IPS-18c (cell line): ENCODE data around the gene MSANTD7.
"Not testable (repeated sequence)": the region's sequence is repeated elsewhere in the genome, so short reads cannot be mapped to it uniquely, and the experiment has no call there.

Experiments
- H3K4me3 ChIP-seq: 2 replicates; pipeline ENCODE4 v1.7.0; 2013; ENCODE audit warnings: low read depth, mild to moderate bottlenecking, low read length, moderate library complexity; ENCODE audit not compliant: insufficient read depth
- H3K9me3 ChIP-seq: one replicate; pipeline ENCODE4 v1.6.1; 2013; ENCODE audit warnings: mild to moderate bottlenecking, low read length, moderate library complexity; ENCODE audit not compliant: control insufficient read depth, insufficient read depth

MSANTD7 gene

GRCh38 chr10:14826076-14826829 lies 11.9 kb upstream of the MSANTD7 start:
- Histone ChIP-seq H3K9me3 (no peaks in the 10 kb centered on the region), H3K4me3 (no peak overlapping the region)

- Histone ChIP-seq H3K4me3 (no peak overlapping the region), H3K9me3 (no peaks in the 10 kb centered on the region)
Measured at GRCh38 chr10:14833106-14833505, 5.0 kb upstream of the MSANTD7 start.

DNA sequence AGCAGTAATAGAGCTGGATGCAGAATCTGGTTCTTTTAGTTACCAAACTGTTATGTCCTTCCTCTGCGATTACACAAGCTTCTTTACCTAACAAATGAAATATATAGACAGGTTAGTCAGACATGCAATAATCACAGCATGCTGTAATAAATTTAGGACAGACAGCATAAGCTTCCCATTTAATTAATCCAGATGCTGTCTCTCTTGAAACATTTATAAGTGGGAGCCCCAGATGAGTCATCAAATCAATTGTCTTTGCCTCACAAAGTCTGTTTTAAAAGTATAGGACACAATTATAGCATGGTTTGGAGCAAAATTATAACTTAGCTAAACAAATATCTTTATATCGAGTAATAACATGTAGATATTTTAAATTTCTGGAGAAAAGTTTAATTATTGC lies 1.9 kb upstream of the MSANTD7 start:
- Histone ChIP-seq H3K9me3 (no peaks in the 10 kb centered on the region), H3K4me3 (no peak overlapping the region)

DNA sequence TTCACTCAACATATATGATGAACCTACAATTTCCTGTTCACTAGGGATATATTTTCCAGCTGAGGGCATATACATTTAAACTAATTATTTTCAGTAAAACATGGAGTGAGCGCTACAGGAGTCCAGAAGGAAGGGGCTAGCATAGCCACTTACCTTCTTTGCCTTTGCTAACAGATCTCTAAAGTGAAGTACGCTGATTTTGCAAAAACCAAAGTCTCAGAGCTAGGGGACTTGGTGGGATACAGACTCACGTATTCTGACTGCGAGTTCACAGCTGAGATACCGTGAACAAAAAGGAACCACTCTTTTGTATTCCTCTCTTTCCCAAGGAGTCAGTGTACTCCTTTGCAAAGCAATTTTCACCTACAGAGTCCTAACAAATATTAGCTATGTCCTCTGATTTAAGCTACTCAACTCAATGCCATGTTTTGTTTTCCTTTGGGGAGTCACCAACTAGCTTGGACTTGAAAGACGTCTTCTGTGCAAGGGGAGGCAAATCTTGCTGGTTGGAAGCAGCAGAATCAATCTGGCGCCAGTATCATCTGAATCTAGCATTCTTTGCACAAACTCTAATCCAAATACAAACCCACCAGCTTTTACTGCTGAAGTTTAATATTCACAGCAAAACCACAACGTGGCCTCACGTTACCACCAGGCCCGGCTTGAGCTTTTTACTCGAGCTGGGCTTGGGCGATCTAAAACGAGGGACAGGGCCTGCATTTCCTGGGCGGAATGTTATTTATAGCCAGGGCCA lies 926 bp upstream of the MSANTD7 start:
- Histone ChIP-seq H3K4me3 (peak overlapping the region; percentile 83; the same call in 1 of the 2 replicates), H3K9me3 (no peaks in the 10 kb centered on the region)

- Histone ChIP-seq H3K4me3 (peak overlapping the region; percentile 83), H3K9me3 (no peaks in the 10 kb centered on the region)
Measured at GRCh38 chr10:14838582-14839304, 637 bp downstream of the MSANTD7 start.

GRCh38 chr10:14839305-14839695 lies 1.2 kb downstream of the MSANTD7 start:
- peak overlapping the region; percentile 83 for H3K4me3 ChIP-seq
- H3K9me3 ChIP-seq, result no peaks in the 10 kb centered on the region

DNA sequence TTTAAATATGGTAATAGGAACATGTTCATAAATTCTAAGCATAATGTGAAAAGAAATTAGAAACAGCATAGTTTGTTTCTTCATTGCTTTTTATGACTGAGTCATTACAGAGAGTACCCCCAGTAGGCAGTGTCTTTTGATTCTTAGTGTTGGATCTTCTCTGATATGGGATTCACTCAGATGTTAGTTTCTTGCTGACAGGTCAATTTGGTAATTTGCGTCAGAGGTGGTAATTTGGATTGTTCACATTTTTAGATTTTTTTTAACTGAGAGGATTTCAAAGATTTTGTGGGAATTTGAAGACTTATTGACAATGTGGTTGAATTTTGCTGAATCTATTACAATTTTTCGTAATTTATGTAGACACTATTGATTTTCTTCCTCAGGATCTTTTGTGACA lies 2.1 kb downstream of the MSANTD7 start:
- Histone ChIP-seq H3K4me3 (no peak overlapping the region), H3K9me3 (no peaks in the 10 kb centered on the region)

DNA sequence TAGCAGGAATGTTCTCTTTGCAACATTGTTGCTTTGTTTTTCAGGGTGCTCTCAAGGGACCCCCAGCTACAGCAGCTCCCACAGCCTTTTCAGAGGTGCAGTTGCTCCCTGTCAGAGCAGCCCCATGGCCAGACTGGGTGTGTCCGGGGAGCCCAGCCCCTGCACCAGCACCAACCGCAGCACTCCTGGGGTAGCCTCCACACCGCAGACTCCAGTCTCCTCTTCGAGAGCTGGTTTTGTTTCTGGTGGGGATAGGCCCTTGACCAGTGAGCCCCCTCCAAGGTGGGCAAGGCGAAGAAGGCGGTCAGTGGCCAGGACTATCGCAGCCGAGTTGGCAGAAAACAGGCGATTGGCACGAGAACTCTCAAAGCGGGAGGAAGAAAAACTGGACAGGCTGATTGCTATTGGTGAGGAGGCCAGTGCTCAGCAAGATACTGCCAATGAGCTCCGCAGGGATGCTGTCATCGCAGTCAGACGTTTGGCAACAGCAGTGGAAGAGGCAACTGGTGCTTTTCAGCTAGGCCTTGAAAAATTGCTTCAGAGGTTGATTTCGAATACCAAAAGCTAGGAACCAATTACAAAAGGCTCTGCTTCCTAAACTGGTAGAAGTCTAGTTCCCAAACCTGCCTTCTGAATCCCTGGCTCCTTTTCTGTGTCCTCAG lies 5.4 kb downstream of the MSANTD7 start:
- Histone ChIP-seq H3K9me3 (no peaks in the 10 kb centered on the region), H3K4me3 (no peak overlapping the region)

DNA sequence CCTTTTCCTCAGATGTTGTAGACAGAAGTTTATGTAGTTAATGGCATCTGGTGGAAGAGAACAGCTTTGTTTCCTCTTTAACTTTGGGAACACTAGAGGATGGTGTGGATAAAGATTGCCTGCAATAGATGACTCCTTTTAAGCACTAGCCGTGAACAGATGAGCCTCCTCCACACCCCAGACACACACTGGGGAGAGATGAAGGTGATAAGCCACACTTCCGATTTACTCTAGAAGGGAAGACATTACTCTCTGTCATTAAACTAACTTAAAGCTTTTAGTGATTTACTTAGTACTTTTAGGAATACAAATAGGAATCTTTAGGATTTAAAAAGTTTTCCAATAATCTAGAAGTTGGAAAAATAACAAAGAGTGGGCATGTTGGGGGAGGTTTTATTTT lies 6.8 kb downstream of the MSANTD7 start:
- H3K9me3 ChIP-seq, result no peaks in the 10 kb centered on the region
- no peak overlapping the region for H3K4me3 ChIP-seq

DNA sequence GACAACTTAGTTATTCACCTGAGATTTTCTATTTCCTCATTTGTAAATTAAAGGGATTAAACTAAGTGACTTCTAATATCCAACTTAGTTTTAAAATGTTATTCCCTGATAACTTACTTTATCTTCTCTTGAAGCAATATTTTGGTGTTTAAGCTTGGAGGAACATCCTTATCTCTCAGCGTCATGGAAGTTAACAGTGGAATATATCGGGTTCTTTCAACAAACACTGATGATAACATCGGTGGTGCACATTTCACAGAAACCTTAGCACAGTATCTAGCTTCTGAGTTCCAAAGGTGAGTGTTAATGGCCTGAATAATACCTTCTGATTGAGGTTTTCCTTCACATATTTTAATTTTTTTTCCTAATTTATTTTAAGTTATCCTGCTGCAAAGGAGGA lies 14.1 kb downstream of the MSANTD7 start:
- H3K9me3 ChIP-seq, result no peaks in the 10 kb centered on the region

GRCh38 chr10:14855453-14855852 lies 17.3 kb downstream of the MSANTD7 start:
- Histone ChIP-seq H3K9me3 (no peaks in the 10 kb centered on the region), H3K4me3 (no peak overlapping the region)

More for the DNA sequence above, 14.1 kb downstream of the MSANTD7 start:
- no peak overlapping the region for H3K4me3 ChIP-seq

- H3K9me3 ChIP-seq, result no peaks in the 10 kb centered on the region
Measured at GRCh38 chr10:14858338-14858960, 20.3 kb downstream of the MSANTD7 start.

DNA sequence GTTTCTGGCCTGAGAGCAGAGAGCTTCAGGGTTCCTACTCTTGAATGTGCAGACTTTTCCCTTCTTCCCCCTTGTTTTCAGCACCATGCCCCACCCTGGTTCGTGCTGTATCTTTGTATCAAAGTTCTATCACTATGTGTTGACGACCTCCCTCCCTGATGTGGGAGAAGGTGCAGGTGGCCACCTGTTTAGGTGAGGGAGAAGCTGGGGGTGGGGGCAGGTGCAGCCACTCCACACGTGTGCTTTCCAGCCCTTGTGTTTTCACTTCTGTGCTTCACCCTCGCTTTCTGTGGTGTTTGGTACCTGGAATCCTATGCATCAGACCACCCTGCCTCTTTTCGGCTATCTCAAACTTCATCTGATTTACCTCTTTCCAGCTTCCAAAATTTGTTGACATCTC lies 20.9 kb downstream of the MSANTD7 start:
- Histone ChIP-seq H3K9me3 (no peaks in the 10 kb centered on the region), H3K4me3 (no peak overlapping the region)

More at GRCh38 chr10:14858338-14858960, 20.3 kb downstream of the MSANTD7 start:
- no peak overlapping the region for H3K4me3 ChIP-seq

DNA sequence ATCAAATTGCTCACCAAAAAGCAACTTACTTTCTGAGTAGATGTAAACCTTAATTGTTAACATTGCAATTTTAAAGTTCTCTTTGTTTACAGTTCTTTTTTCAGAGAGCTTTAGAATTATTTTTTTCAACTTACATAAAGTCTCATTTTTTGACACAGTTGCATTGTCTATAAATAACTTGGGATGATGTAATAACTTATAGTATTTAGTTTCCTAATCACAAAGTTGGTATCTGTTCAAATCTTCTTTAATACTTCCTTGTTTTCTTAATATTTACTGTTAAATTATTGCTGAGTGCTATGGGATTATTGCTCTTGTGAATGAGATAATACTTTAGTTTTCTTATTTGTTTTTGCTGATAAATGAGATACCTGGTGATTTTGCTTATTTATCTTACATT lies 21.7 kb downstream of the MSANTD7 start:
- H3K9me3 ChIP-seq, result no peaks in the 10 kb centered on the region

GRCh38 chr10:14860791-14861190 lies 22.7 kb downstream of the MSANTD7 start:
- Histone ChIP-seq H3K9me3 (no peaks in the 10 kb centered on the region), H3K4me3 (no peak overlapping the region)

More for the DNA sequence above, 21.7 kb downstream of the MSANTD7 start:
- H3K4me3 ChIP-seq, result no peak overlapping the region

DNA sequence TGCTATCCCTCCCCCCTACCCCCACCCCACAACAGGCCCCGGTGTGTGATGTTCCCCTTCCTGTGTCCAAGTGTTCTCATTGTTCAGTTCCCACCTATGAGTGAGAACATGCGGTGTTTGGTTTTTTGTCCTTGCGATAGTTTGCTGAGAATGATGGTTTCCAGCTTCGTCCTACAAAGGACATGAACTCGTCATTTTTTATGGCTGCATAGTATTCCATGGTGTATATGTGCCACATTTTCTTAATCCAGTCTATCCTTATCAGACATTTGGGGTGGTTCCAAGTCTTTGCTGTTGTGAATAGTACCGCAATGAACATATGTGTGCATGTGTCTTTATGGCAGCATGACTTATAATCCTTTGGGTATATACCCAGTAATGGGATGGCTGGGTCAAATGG lies 26.4 kb downstream of the MSANTD7 start:
- H3K9me3 ChIP-seq, result not testable (repeated sequence)

GRCh38 chr10:14864871-14865270 lies 26.8 kb downstream of the MSANTD7 start:
- H3K4me3 ChIP-seq, H3K9me3 ChIP-seq: not testable (repeated sequence)

More for the DNA sequence above, 26.4 kb downstream of the MSANTD7 start:
- not testable (repeated sequence) for H3K4me3 ChIP-seq
